Measurements from ENCODE around the gene CSK.
"Not testable (repeated sequence)": the region's sequence is repeated elsewhere in the genome, so short reads cannot be mapped to it uniquely, and the experiment has no call there.

CSK gene

GRCh38 chr15:74770211-74770903, 11.5 kb upstream of the CSK start:
- DNase-seq (ENCODE audit: low read depth) = no peak

- DNase-seq (ENCODE audit: low read depth) = no peak
These were observed 8.6 kb upstream of the CSK start for GRCh38 chr15:74773329-74773728.

DNA sequence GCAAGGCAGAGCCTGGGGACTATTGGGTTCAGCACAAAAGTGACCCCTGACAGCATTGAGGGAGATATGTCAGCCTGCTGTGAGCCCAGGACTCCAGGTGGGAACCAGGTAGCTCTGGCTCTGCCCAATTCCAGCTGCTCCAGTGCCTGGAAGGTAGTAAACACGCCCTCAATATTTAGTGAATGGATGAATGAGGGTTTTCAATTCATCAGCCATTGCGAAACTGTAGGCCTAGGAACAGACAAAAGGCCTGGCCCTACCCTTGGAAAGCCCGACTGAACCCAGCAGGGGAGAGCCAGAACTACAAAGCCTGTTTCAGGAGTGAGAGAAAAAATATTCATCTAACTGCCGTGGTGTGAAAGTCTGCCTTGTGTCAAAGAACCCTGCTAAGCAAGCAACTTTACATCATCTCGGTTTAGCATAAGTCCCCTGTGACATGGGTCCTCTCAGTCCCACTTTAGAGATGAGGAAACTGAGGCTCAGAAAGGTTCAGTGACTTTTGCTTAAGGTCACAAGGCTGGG, 8.1 kb upstream of the CSK start:
- DNase-seq (ENCODE audit: low read depth) = no peak

- DNase-seq (ENCODE audit: low read depth) = no peak
These were observed 6.7 kb upstream of the CSK start for GRCh38 chr15:74775132-74775562.

DNA sequence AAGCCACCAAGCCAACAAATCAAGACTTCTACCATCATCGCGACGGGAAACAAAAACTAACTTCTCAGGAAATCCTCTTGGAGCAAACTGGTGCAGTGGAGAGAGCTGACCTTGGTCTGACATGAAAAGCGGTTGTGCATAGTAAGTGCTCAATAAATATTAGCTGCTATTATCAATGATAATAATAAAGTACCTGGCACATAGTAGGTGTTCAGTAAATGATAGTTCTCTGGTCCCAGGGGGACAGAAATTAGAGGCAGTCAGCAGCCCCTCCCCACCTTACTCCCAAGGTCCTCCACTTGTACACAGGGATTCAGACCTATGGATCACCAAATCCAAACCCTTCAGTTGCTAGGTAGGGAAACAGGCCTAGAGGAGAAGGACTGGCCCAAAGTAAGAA, 6.0 kb upstream of the CSK start:
- DNase-seq (ENCODE audit: low read depth) = no peak

DNA sequence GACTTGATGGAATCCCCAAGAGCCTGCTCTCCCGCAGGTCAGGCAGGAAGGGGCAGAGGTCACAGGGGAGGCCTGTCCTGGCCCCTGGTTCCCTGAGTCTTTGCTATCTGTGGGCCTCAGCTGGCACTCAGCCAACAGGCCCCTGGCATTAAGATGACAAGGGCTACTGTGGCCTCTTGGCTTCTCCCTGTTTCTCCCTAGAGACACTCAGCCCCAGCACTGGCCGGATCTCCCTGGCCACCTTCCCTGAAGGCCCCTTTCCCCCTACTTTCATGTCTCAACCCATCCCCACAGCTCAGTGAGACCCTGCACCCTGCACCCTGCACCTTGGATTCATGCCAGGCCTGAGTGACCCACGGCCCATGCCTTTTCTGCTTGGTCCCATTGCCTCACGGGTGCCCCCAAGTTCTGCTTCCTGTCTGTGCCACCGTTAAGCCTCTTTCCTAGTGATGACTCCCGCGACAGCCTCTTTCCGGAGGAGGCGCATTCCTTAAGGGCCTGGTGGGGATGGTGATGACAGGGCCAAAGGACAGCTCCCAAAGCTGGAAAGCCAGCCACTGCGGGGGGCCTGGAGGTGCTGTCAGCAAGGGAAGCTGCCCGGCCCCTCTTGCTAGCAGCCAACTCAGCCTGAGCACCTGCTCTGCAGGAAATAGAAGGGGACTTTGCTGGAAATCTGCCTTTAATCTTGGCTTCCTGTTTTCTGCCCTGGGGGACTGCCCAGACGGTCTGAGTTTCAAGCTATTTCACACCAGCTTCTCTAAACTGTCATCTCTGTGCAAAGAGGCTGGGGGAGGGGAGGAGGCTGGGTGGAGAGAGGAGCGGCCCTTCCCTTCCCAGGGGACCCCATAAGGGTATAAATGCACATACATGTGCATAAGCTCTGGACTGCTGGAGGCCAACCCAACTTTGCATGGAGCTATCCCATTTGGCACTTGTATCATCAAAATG, 4.8 kb upstream of the CSK start:
- DNase-seq (ENCODE audit: low read depth) = no peak

DNA sequence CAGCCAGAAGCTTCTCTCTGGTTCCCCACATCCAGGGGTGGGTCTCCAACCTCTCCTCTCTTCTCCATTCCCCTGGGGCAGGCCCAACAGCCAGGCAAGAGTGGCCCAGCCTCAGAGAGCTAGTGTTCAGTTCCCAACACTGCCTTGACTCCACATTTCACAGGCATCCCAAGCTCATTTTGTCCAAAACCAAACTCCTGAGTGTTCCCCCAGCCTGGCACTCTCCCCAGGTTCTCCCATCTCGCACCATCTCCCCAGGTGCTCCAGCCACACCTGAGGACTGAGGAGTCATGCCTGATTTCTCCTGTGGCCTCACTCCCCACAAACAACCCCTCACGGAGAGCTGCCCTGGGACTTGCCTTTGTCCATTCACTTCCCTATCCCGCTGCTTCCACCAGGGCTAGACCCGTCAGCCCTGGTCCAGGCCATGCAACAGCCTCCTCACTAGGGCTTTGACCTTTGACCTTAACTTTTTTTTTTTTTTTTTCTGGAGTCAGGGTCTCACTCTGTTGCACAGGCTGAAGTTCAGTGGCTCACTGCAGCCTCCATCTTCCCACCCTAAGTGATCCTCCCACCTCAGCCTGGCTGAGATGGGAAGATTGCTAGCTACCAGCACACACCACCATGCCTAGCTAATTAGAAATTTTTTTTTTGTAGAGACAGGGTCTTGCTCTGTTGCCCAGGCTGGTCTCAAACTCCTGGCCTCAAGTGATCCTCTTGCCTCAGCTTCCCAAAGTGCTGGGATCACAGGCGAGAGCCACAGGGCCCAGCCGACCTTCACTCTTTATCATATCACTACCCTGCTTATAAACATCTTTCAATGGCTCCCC, 3.9 kb upstream of the CSK start:
- no peak for DNase-seq (ENCODE audit: low read depth)

- DNase-seq (ENCODE audit: low read depth) = no peak
These were observed 3.3 kb upstream of the CSK start for GRCh38 chr15:74778599-74778970.

- DNase-seq (ENCODE audit: low read depth) = no peak
These were observed 2.7 kb upstream of the CSK start for GRCh38 chr15:74779162-74779648.

DNA sequence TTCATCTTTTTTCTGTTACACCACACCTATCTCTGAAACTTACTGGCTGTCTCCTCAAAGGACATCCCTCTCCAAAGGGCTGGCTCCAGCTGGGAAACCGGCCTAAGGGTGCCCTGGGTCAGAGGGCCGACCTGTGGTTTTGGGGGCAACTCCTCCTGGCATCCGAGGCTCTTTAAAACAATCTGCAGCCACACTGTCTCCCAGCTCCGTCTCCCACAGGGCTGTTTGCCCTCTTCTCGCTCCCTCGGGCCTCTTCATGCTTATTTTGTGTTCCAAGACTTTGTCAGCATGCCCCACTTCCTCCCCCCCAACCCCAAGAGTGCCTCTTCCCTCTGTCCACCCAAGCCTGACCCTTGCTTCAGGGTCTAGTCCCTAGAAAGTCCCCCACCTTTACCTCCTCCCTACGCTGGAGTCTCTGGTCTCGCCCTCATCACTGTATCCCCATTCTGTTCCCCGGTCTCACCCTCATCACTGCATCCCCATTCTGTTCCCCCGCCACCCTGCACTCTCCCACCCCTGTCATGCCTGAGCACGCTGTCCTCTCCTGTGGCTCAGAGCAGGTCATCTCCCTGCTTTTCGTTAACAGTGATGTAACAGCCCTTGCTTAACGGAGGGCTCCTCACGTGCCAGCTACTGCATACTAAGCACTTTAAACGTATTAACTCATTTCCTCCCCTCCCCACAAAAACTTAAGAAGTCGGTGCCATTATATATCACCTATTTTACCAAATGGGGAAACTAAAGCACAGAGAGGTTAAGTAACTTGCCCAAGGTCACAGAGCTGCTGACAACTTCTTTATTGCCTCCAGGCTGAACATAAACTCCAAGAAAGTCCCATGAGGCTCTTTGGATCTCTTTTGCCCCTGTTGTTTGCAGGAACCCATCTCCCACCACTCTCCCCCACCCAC, 1.1 kb upstream of the CSK start:
- DNase-seq (ENCODE audit: low read depth) = no peak

GRCh38 chr15:74782259-74783071, 585 bp downstream of the CSK start:
- no peak for DNase-seq (ENCODE audit: low read depth)

DNA sequence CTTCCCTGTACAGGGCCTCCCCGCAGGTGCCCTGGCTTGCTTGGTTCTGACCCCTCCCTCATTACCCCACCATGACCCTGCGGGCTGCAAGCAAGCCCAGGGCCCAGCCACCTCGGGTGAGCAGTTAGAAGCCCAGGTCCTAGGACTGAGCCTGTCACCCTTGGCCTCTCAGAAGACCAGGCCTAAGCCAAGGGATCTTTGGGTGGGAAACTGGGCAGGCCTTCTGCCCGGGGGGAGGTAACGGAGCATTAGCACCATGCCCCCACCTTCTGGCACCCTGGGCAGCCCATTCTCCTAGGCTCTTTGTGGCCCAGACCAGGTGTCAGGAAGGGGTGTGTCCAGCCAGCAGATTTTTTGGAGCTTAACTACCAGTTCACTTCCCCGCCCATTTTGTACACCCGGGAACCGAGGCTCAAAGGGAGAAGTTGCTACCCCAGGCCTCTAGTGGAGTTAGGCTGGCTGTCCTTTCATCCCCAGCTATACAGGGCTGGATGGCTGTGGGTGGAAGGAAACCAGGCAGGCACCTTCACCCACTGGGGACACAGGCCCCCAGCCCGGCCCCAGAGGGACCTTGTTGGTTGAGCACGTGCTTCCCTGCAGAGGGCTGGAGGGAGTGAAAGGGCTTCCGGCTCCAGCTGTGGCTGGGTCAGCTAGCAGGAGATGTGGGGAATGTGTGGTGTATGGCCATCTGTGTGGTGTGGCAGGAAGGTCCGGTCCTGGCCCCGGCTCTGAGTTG, 1.4 kb downstream of the CSK start:
- DNase-seq (ENCODE audit: low read depth) = no peak

DNA sequence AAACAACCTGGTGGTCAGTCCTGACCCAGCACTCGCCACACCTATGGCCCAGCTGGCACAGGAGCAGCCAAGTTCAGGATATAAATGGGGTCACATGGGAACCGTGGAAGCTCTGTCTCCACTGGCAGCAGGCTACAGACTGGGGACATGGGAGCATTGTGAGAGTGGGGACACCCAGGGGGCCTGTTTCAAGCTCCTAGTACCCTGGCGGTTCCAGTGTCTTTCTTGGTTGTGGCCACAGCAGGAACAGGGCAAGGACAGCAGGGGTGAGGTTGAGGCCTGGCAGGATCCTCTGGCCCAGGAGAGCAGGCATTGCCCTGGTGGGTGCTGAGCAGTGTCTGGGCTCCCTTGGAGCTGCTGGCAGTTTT, 1.9 kb downstream of the CSK start:
- DNase-seq (ENCODE audit: low read depth) = no peak

DNA sequence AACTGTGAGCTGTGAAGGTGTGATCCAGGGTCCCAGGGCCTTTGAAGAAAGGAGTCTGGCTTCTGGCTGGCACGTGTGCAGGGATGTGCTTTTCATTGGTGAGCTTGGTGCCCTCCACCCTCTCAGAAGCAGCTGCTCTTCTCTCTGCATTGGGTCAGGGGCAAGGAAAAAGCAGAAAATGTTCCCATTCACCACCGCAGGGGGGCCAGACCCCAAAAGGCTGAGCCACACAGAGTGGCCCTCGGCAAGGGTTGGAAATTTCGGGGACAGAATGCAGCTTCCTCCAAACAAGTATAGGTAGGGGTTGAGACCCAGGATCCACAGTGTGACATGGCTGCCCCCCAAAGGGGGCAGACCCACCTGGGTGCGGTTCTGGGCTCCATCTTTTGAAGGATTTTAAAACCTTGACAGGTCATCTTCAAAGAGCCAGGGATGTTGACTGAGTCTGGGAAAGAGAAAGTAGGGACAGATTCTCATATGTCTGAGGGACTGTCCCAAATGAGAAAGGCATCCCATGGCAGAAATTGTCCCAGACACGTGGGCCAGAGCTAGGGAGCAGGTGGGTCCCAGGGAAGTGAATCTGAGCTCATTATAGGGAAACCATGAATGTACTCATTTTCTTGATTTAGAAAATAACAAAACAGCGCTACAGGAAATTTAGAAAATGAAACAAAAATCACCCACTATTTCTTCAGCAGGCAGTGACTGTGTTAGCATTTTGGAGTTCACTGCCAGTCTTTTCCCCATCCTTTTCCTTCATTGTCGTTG, 2.7 kb downstream of the CSK start:
- DNase-seq (ENCODE audit: low read depth) = no peak

- no peak for DNase-seq (ENCODE audit: low read depth)
These were observed 3.5 kb downstream of the CSK start for GRCh38 chr15:74785194-74786032.

DNA sequence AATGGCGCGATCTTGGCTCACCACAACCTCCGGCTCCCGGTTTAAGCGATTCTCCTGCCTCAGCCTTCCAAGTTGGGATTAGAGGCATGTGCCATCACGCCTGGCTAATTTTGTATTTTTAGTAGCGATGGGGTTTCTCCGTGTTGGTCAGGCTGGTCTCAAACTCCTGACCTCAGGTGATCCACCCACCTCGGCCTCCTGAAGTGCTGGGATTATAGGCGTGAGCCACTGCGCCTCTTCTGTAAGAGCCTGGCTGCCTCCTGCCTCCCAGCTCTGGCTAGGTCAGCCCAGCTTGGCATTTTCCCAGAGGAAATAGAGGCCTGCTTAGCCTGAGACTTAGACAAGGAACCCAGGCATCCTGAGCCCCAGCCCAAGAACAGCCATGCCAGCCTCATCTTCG, 4.2 kb downstream of the CSK start:
- not testable (repeated sequence) for DNase-seq (ENCODE audit: low read depth)

DNA sequence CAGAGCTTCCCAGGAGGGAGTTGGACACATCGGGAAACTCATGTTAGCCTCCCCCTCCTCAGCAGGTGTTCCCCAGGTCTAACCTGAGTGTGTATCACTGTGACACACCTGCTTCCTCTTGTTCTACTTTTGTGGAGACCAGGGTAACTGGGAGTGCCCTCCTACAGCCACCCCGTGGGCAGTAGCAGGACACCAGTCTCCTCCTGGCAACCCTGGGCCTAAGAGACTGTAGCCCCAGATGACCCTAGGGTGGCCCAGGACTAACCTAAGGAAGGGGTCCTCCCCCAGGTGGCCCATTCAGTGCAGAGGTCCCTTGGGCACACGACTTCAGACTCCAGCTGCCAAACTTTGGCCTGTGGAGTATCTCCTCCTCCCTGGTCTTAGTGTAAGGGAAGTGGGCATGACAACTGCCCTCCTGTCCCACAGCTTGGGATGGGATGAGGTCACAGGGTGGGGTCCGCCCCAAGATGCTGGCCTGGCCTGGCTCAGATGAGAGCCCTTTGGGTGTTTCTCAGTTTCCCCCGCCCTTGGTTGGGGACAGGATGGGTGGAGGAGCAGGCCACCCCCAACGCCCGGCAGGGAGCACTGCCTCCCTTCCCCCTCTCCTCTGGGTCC, 4.8 kb downstream of the CSK start:
- no peak for DNase-seq (ENCODE audit: low read depth)
